ENCODE measurements around the gene SLC24A1.

DNA sequence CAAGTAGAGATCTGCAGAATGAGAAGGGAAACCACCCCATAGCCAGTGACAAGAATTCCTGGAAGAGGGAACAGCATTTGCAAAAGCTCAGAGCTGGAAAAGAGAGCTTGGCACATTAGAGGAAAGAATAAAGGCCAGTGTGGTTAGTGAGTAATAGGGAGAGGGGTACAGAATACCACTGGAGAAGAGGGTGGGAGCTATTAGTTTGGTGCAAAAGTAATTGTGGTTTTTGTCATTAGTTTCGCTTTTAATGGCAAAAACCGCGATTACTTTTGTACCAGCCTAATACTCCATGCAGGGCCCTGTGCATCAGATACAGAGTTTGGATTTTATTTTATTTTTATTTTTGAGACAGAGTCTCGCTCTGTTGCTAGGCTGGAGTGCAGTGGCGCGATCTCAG, 9.8 kb downstream of the SLC24A1 start:
- TF ChIP-seq ZFX (IDR thresholded peaks at IDR 0.05; ENCODE audit: borderline replicate concordance): no peak
- TF ChIP-seq, protein P1, sequence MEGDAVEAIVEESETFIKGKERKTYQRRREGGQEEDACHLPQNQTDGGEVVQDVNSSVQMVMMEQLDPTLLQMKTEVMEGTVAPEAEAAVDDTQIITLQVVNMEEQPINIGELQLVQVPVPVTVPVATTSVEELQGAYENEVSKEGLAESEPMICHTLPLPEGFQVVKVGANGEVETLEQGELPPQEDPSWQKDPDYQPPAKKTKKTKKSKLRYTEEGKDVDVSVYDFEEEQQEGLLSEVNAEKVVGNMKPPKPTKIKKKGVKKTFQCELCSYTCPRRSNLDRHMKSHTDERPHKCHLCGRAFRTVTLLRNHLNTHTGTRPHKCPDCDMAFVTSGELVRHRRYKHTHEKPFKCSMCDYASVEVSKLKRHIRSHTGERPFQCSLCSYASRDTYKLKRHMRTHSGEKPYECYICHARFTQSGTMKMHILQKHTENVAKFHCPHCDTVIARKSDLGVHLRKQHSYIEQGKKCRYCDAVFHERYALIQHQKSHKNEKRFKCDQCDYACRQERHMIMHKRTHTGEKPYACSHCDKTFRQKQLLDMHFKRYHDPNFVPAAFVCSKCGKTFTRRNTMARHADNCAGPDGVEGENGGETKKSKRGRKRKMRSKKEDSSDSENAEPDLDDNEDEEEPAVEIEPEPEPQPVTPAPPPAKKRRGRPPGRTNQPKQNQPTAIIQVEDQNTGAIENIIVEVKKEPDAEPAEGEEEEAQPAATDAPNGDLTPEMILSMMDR (IDR thresholded peaks at IDR 0.05): no peak

All from 22Rv1 (cell line).